Measurements from ENCODE around the gene AUTS2. TPM values are rescaled to one million over a fixed set of nuclear protein-coding genes. Genes with fewer than 3 reads are reported as not detected.

Gene AUTS2
- total RNA-seq, 1 experiment from 2014 or later, result not detected

DNA sequence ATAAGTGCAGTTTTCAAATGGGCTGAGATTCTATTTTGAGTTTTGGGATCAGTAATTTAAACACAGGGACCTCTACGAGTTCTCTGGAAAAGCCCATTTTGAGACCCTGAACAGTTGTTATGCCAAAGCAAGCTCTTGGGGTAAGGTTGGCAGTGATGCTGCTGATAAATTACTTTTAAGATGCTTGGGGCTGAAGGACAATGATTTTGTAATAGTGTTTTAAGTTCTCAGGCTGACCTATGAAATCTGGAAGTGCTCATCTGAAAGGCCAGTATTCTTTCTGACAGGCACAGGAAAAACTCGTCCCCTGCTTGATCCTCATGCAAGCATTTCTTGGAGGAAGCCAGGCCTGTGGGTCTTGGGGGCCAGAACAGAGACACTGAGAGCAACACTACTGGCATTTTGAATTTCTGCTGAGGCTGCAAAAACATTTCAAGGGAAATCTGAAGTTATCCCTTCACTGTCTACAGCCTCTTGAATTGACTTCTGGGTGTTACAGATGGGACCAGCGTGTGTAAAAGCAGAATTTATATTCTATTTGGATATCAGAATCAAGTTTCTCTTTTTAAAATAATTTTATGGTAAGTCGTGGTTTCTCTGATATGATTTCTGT is 79.7 kb downstream of the AUTS2 start:
- no peak for DNase-seq
- TF ChIP-seq, protein P1, sequence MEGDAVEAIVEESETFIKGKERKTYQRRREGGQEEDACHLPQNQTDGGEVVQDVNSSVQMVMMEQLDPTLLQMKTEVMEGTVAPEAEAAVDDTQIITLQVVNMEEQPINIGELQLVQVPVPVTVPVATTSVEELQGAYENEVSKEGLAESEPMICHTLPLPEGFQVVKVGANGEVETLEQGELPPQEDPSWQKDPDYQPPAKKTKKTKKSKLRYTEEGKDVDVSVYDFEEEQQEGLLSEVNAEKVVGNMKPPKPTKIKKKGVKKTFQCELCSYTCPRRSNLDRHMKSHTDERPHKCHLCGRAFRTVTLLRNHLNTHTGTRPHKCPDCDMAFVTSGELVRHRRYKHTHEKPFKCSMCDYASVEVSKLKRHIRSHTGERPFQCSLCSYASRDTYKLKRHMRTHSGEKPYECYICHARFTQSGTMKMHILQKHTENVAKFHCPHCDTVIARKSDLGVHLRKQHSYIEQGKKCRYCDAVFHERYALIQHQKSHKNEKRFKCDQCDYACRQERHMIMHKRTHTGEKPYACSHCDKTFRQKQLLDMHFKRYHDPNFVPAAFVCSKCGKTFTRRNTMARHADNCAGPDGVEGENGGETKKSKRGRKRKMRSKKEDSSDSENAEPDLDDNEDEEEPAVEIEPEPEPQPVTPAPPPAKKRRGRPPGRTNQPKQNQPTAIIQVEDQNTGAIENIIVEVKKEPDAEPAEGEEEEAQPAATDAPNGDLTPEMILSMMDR (IDR thresholded peaks at IDR 0.05; ENCODE audit: unreplicated experiment), result no peak
- Mint-ChIP-seq H3K36me3 (ENCODE audit: insufficient read depth, unreplicated experiment) (no peaks in the 10 kb centered on the region), H3K27me3 (ENCODE audit: unreplicated experiment) (no peaks in the 10 kb centered on the region), H3K27ac (ENCODE audit: unreplicated experiment) (no peak overlapping the region), H3K4me1 (ENCODE audit: low read depth, unreplicated experiment) (no peaks in the 10 kb centered on the region), H3K9me3 (ENCODE audit: low read depth, unreplicated experiment) (peaks cover 14% of the 10 kb centered on the region), H3K4me3 (ENCODE audit: low read depth, unreplicated experiment) (no peak overlapping the region)
- BruUV-seq (replicated peaks), result no TSS peak
- CTCF ChIA-PET, result no interaction called here
- intact Hi-C loops (cut with micrococcal nuclease; ENCODE audit: unreplicated experiment), result no loop called here

DNA sequence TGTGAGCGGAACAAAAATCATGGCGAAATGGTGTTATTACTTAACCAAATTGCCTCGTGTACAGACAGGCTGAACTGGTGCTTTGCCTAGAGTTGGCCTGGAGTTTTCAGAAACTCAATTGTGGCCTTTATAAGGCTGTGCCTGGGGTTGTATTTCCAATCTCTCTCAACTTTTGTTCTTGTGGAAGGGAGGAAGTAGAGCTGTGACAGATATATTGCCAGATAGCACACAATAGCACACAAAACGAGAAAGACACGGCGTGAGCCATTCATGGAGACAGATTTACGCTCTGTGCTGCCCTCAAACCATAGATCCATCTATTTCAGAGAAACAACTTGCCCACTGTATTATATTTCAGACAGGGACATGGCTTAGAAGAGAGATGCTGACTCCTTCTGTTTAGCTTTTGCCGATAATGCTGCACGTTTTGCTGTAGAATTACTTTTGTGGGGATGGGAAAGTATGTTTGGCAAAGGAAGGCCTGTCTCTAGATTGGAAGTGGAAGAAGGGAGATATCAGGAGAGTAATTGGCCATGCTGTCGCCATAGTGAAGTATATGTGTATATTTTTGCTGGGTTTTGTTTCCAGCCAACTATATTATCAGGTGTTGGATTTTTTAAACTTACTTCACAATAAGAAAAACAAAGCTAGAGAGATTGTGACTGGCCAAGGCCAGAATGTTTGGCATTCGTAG is 80.4 kb downstream of the AUTS2 start:
- CTCF ChIA-PET, result no interaction called here
- no peak overlapping the region for H3K4me3 Mint-ChIP-seq (ENCODE audit: low read depth, unreplicated experiment)

DNA sequence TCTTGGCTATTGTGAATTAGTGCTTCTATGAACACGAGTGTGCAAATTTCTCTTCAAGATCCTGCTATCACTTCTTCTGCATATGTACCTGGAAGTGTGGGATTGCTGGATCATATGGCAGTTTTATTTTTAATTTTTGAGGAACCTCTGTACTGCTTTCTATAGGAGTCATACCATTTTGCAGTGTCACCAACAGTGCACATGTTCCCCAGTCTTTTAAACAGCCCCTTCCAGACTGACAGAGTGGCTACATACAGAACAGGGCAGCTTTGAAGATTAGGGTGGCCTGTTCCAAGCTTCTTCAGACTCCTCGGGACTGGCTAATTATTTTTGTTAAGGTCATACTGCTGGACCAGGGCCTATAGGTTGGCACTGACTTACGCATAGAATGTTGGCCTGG is 82.9 kb downstream of the AUTS2 start:
- H3K4me3 Mint-ChIP-seq (ENCODE audit: low read depth, unreplicated experiment), result no peak overlapping the region
- BruUV-seq (replicated peaks), result no TSS peak
- no peaks in the 10 kb centered on the region for H3K4me1 Mint-ChIP-seq (ENCODE audit: low read depth, unreplicated experiment)
- H3K36me3 Mint-ChIP-seq (ENCODE audit: insufficient read depth, unreplicated experiment), result no peaks in the 10 kb centered on the region
- no peaks in the 10 kb centered on the region for H3K27me3 Mint-ChIP-seq (ENCODE audit: unreplicated experiment)
- H3K27ac Mint-ChIP-seq (ENCODE audit: unreplicated experiment), result no peak overlapping the region
- DNase-seq, result no peak
- intact Hi-C loops (cut with micrococcal nuclease; ENCODE audit: unreplicated experiment), result no loop called here
- peaks cover 14% of the 10 kb centered on the region for H3K9me3 Mint-ChIP-seq (ENCODE audit: low read depth, unreplicated experiment)
- TF ChIP-seq, protein P1 (IDR thresholded peaks at IDR 0.05; ENCODE audit: unreplicated experiment), result no peak
- CTCF ChIA-PET, result no interaction called here

More for the DNA sequence above, 80.4 kb downstream of the AUTS2 start:
- TF ChIP-seq, protein P1 (IDR thresholded peaks at IDR 0.05; ENCODE audit: unreplicated experiment), result no peak
- intact Hi-C loops (cut with micrococcal nuclease; ENCODE audit: unreplicated experiment), result no loop called here
- no peak overlapping the region for H3K27ac Mint-ChIP-seq (ENCODE audit: unreplicated experiment)
- DNase-seq, result no peak
- H3K4me1 Mint-ChIP-seq (ENCODE audit: low read depth, unreplicated experiment), result no peaks in the 10 kb centered on the region
- peaks cover 14% of the 10 kb centered on the region for H3K9me3 Mint-ChIP-seq (ENCODE audit: low read depth, unreplicated experiment)
- H3K36me3 Mint-ChIP-seq (ENCODE audit: insufficient read depth, unreplicated experiment), result no peaks in the 10 kb centered on the region
- no peaks in the 10 kb centered on the region for H3K27me3 Mint-ChIP-seq (ENCODE audit: unreplicated experiment)
- BruUV-seq (replicated peaks), result no TSS peak

DNA sequence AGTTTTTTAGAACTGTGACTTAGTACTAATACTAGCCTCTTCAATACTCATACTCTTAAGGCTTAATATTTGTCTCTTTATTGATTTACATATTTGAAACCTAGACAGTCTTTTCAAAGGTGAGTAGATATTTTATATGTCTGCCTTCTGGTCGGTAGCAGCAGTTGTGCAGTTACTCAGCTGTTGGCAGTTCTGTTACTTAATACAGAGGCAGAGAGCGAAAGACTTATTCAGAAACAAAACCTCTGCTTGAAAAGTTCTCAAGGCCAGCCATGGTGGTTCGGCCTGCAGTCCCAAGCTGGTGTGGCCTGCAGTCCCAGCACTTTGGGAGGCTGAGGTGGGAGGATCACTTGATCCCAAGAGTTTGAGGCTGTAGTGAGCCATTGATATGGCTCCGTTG is 84.2 kb downstream of the AUTS2 start:
- Mint-ChIP-seq H3K27me3 (ENCODE audit: unreplicated experiment) (no peaks in the 10 kb centered on the region), H3K4me3 (ENCODE audit: low read depth, unreplicated experiment) (no peak overlapping the region), H3K36me3 (ENCODE audit: insufficient read depth, unreplicated experiment) (no peaks in the 10 kb centered on the region), H3K9me3 (ENCODE audit: low read depth, unreplicated experiment) (peaks cover 14% of the 10 kb centered on the region), H3K27ac (ENCODE audit: unreplicated experiment) (no peak overlapping the region), H3K4me1 (ENCODE audit: low read depth, unreplicated experiment) (no peaks in the 10 kb centered on the region)
- intact Hi-C loops (cut with micrococcal nuclease; ENCODE audit: unreplicated experiment), result no loop called here
- TF ChIP-seq, protein P1 (IDR thresholded peaks at IDR 0.05; ENCODE audit: unreplicated experiment), result no peak
- no peak for DNase-seq
- no TSS peak for BruUV-seq (replicated peaks)
- CTCF ChIA-PET, result no interaction called here
